OCI-LY1 (cell line): ENCODE measurements around the gene HFE.
A peak's percentile ranks its signal among the peaks of the same experiment; 100 is the strongest.

Source experiments
- H2AFZ ChIP-seq: fragments of 200-600 bp; sonication (generic), shearing (Covaris generic); 2 replicates; pipeline ENCODE4 v1.6.0; 2014; ENCODE audit warnings: antibody characterized with exemption, mild to moderate bottlenecking, low read length
- H3F3A ChIP-seq: fragments of 200-600 bp; sonication (generic), shearing (Covaris generic); 2 replicates; pipeline ENCODE4 v1.6.0; 2014; ENCODE audit warnings: mild to moderate bottlenecking, antibody characterized with exemption, low read length, moderate library complexity; ENCODE audit not compliant: insufficient read depth
- H3K27ac ChIP-seq: fragments of 200-600 bp; sonication (generic); 2 replicates; pipeline ENCODE4 v1.5.1; 2014; ENCODE audit warnings: low read length, mixed run types, mild to moderate bottlenecking, low read depth; ENCODE audit not compliant: poor library complexity, severe bottlenecking
- H3K27me3 ChIP-seq: fragments of 200-600 bp; sonication (generic); 2 replicates; pipeline ENCODE4 v1.6.0; 2014; ENCODE audit warnings: antibody characterized with exemption, mild to moderate bottlenecking, low read length, moderate library complexity; ENCODE audit not compliant: insufficient read depth
- H3K36me3 ChIP-seq: fragments of 200-600 bp; sonication (generic); 2 replicates; pipeline ENCODE4 v1.6.1; 2014; ENCODE audit warnings: mild to moderate bottlenecking, antibody characterized with exemption, low read length, moderate library complexity, mixed read lengths; ENCODE audit not compliant: insufficient read depth
- H3K4me1 ChIP-seq: fragments of 200-600 bp; sonication (generic); 2 replicates; pipeline ENCODE4 v1.5.1; 2014; ENCODE audit warnings: mild to moderate bottlenecking, low read length, moderate library complexity; ENCODE audit not compliant: insufficient read depth, severe bottlenecking
- H3K4me2 ChIP-seq: fragments of 200-600 bp; sonication (generic), shearing (Covaris generic); 2 replicates; pipeline ENCODE4 v1.6.1; 2014; ENCODE audit warnings: low read length
- H3K4me3 ChIP-seq: fragments of 200-600 bp; sonication (generic); 2 replicates; pipeline ENCODE4 v1.5.1; 2014; ENCODE audit warnings: low read length, low read depth, mild to moderate bottlenecking, mixed read lengths; ENCODE audit not compliant: poor library complexity, severe bottlenecking
- H3K79me2 ChIP-seq: fragments of 200-600 bp; shearing (Covaris generic); 2 replicates; pipeline ENCODE4 v1.6.1; 2016; ENCODE audit warnings: mixed run types, low read length, mixed read lengths; ENCODE audit not compliant: insufficient read depth
- H3K9ac ChIP-seq: fragments of 200-600 bp; sonication (generic), shearing (Covaris generic); 2 replicates; pipeline ENCODE4 v1.6.1; 2014; ENCODE audit warnings: mild to moderate bottlenecking, low read length, mixed read lengths
- H3K9me2 ChIP-seq: fragments of 200-600 bp; sonication (generic), shearing (Covaris generic); 2 replicates; pipeline ENCODE4 v1.6.1; 2014; ENCODE audit warnings: low read depth, mild to moderate bottlenecking, low read length, mixed read lengths
- H3K9me3 ChIP-seq: fragments of 200-600 bp; shearing (Covaris generic); 2 replicates; pipeline ENCODE4 v1.6.1; 2014; ENCODE audit warnings: low read length, mixed read lengths
- H4K20me1 ChIP-seq: fragments of 200-600 bp; sonication (generic), shearing (Covaris generic); 2 replicates; pipeline ENCODE4 v1.6.0; 2016; ENCODE audit warnings: mild to moderate bottlenecking, low read length; ENCODE audit not compliant: insufficient read depth
- CTCF ChIP-seq: fragments of 200-600 bp; sonication (generic), shearing (Covaris generic); IDR thresholded peaks from 2 replicates; pipeline ENCODE4 v1.5.1; 2017; ENCODE audit warnings: mild to moderate bottlenecking, antibody characterized with exemption, low read length, moderate library complexity, mixed read lengths
- EZH2 ChIP-seq: fragments of 200-600 bp; sonication (generic), shearing (Covaris generic); IDR thresholded peaks from 2 replicates; pipeline ENCODE4 v1.8.0; 2017; ENCODE audit warnings: borderline replicate concordance, mixed run types, mild to moderate bottlenecking, antibody characterized with exemption, low read length, moderate library complexity, mixed read lengths

Gene HFE

GRCh38 chr6:26123675-26123946 is 36.4 kb downstream of the HFE start:
- Histone ChIP-seq H4K20me1 (no peaks in the 10 kb centered on the region), H3K4me1 (peaks cover 41% of the 10 kb centered on the region), H3K9me3 (no peaks in the 10 kb centered on the region), H3K9ac (peak overlapping the region; percentile 87), H3K4me2 (peak overlapping the region; percentile 76), H3F3A (no peaks in the 10 kb centered on the region), H2AFZ (no peak overlapping the region), H3K27me3 (no peaks in the 10 kb centered on the region), H3K4me3 (peak overlapping the region; percentile 81), H3K27ac (peak overlapping the region; percentile 99), H3K79me2 (no peaks in the 10 kb centered on the region; the same call in 1 of the 2 replicates), H3K9me2 (no peaks in the 10 kb centered on the region), H3K36me3 (peaks cover 14% of the 10 kb centered on the region)
- TF ChIP-seq EZH2, result no peak
- TF ChIP-seq CTCF, result no peak

- peak overlapping the region; percentile 82 for H3K4me2 ChIP-seq
- H3K4me1 ChIP-seq, result peaks cover 41% of the 10 kb centered on the region
- peak overlapping the region; percentile 100 for H3K9ac ChIP-seq
- H2AFZ ChIP-seq, result no peak overlapping the region
- no peaks in the 10 kb centered on the region for H3K27me3 ChIP-seq
- no peaks in the 10 kb centered on the region for H3K9me3 ChIP-seq
- no peaks in the 10 kb centered on the region for H3K9me2 ChIP-seq
- no peaks in the 10 kb centered on the region for H3F3A ChIP-seq
- peaks cover 14% of the 10 kb centered on the region for H3K36me3 ChIP-seq
- H3K79me2 ChIP-seq, result no peaks in the 10 kb centered on the region; the same call in 1 of the 2 replicates
- no peaks in the 10 kb centered on the region for H4K20me1 ChIP-seq
- H3K27ac ChIP-seq, result peak overlapping the region; percentile 99
- H3K4me3 ChIP-seq, result peak overlapping the region; percentile 81
- TF ChIP-seq EZH2, result no peak
- TF ChIP-seq CTCF, result 0 out of 2 replicates have a peak, but pooled peaks have one; percentile 7
These were observed 36.9 kb downstream of the HFE start for GRCh38 chr6:26123947-26124780.

- H2AFZ ChIP-seq, result no peak overlapping the region
- H3F3A ChIP-seq, result no peaks in the 10 kb centered on the region
- H3K4me1 ChIP-seq, result peaks cover 41% of the 10 kb centered on the region
- H3K4me3 ChIP-seq, result peak overlapping the region; percentile 81
- H3K9me3 ChIP-seq, result no peaks in the 10 kb centered on the region
- H3K4me2 ChIP-seq, result peak overlapping the region; percentile 82
- H3K79me2 ChIP-seq, result no peaks in the 10 kb centered on the region; the same call in 1 of the 2 replicates
- peak overlapping the region; percentile 100 for H3K9ac ChIP-seq
- peaks cover 14% of the 10 kb centered on the region for H3K36me3 ChIP-seq
- peak overlapping the region; percentile 99 for H3K27ac ChIP-seq
- H4K20me1 ChIP-seq, result no peaks in the 10 kb centered on the region
- no peaks in the 10 kb centered on the region for H3K27me3 ChIP-seq
- H3K9me2 ChIP-seq, result no peaks in the 10 kb centered on the region
- TF ChIP-seq EZH2, result no peak
- TF ChIP-seq CTCF, result no peak
These were observed 37.8 kb downstream of the HFE start for GRCh38 chr6:26124781-26125685.
